ENCODE data around the gene CDCP2. TPM values are rescaled to one million over a fixed set of nuclear protein-coding genes. Genes with fewer than 3 reads are reported as not detected.

Gene CDCP2
- total RNA-seq, 6 experiments from 2014 or later: not detected

- no peaks in the 10 kb centered on the region for H3K4me1 Mint-ChIP-seq (ENCODE audit: low read depth)
Measured at GRCh38 chr1:54112705-54113368, 40.0 kb downstream of the CDCP2 start.

GRCh38 chr1:54112027-54112426 is 40.8 kb downstream of the CDCP2 start:
- Mint-ChIP-seq H3K27ac (no peak overlapping the region), H3K4me1 (ENCODE audit: low read depth) (peaks cover 3% of the 10 kb centered on the region; the same call in 1 of the 2 replicates), H3K36me3 (ENCODE audit: low read depth) (no peaks in the 10 kb centered on the region), H3K27me3 (ENCODE audit: insufficient read depth) (peaks cover 5% of the 10 kb centered on the region; the same call in 1 of the 2 replicates), H3K9me3 (no peaks in the 10 kb centered on the region), H3K4me3 (no peak overlapping the region)
- TF ChIP-seq, protein P1, sequence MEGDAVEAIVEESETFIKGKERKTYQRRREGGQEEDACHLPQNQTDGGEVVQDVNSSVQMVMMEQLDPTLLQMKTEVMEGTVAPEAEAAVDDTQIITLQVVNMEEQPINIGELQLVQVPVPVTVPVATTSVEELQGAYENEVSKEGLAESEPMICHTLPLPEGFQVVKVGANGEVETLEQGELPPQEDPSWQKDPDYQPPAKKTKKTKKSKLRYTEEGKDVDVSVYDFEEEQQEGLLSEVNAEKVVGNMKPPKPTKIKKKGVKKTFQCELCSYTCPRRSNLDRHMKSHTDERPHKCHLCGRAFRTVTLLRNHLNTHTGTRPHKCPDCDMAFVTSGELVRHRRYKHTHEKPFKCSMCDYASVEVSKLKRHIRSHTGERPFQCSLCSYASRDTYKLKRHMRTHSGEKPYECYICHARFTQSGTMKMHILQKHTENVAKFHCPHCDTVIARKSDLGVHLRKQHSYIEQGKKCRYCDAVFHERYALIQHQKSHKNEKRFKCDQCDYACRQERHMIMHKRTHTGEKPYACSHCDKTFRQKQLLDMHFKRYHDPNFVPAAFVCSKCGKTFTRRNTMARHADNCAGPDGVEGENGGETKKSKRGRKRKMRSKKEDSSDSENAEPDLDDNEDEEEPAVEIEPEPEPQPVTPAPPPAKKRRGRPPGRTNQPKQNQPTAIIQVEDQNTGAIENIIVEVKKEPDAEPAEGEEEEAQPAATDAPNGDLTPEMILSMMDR (IDR thresholded peaks at IDR 0.05): no peak
- DNase-seq: no peak

More at GRCh38 chr1:54112705-54113368, 40.0 kb downstream of the CDCP2 start:
- peaks cover 5% of the 10 kb centered on the region; the same call in 1 of the 2 replicates for H3K27me3 Mint-ChIP-seq (ENCODE audit: insufficient read depth)
- TF ChIP-seq, protein P1 (IDR thresholded peaks at IDR 0.05): no peak
- H3K27ac Mint-ChIP-seq: no peak overlapping the region
- H3K9me3 Mint-ChIP-seq: no peaks in the 10 kb centered on the region
- DNase-seq: no peak
- H3K36me3 Mint-ChIP-seq (ENCODE audit: low read depth): no peaks in the 10 kb centered on the region
- no peak overlapping the region for H3K4me3 Mint-ChIP-seq

DNA sequence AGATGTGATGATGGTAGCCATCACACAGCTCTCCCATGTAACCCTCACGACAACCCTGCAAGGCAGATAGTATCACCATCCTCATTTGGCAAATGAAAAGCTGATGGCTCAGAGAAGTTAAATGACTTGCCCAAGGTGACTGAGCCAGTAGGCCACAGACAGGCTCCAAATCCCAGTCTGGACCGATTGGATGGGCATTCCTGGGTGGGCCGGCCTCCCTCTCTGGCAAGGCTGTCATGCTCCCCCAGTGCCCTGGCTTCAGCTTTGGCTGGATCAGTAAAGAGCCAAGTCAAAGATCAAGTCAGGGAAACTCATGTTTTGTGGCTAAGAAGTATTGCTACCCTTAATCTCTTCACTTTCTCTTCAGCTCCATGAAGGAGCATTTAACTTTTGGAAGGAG is 41.2 kb downstream of the CDCP2 start:
- no peak for DNase-seq
- H3K4me1 Mint-ChIP-seq (ENCODE audit: low read depth): peaks cover 5% of the 10 kb centered on the region; the same call in 1 of the 2 replicates
- H3K4me3 Mint-ChIP-seq: no peak overlapping the region
- peaks cover 5% of the 10 kb centered on the region; the same call in 1 of the 2 replicates for H3K27me3 Mint-ChIP-seq (ENCODE audit: insufficient read depth)
- TF ChIP-seq, protein P1 (IDR thresholded peaks at IDR 0.05): no peak
- H3K27ac Mint-ChIP-seq: no peak overlapping the region
- no peaks in the 10 kb centered on the region for H3K36me3 Mint-ChIP-seq (ENCODE audit: low read depth)
- H3K9me3 Mint-ChIP-seq: no peaks in the 10 kb centered on the region

DNA sequence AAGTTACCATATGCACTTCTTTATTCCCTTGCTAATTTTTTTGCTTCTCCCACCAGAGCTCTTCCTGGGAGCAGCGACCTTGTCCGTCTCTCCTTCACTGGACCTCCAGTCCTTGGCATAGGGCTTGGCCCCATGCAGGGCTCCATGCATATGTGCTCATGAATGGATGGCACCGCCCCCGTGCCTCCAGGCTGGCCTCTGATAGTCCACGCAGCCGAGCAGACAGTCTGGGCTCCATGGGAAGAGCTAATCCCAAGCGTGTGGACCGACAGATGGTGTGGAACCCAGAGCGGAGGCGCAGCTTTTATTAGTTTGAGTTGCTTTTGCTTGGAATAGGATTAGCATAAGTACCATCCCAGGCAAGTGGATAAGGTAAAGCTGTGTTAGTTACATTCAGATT is 41.8 kb downstream of the CDCP2 start:
- no peaks in the 10 kb centered on the region for H3K9me3 Mint-ChIP-seq
- TF ChIP-seq, protein P1 (IDR thresholded peaks at IDR 0.05): no peak
- H3K27me3 Mint-ChIP-seq (ENCODE audit: insufficient read depth): peaks cover 5% of the 10 kb centered on the region; the same call in 1 of the 2 replicates
- peaks cover 5% of the 10 kb centered on the region; the same call in 1 of the 2 replicates for H3K4me1 Mint-ChIP-seq (ENCODE audit: low read depth)
- H3K4me3 Mint-ChIP-seq: no peak overlapping the region
- H3K27ac Mint-ChIP-seq: no peak overlapping the region
- DNase-seq: no peak
- H3K36me3 Mint-ChIP-seq (ENCODE audit: low read depth): no peaks in the 10 kb centered on the region

GRCh38 chr1:54109129-54110090 is 43.4 kb downstream of the CDCP2 start:
- no peaks in the 10 kb centered on the region for H3K9me3 Mint-ChIP-seq
- H3K4me1 Mint-ChIP-seq (ENCODE audit: low read depth): peaks cover 5% of the 10 kb centered on the region; the same call in 1 of the 2 replicates
- TF ChIP-seq, protein P1 (IDR thresholded peaks at IDR 0.05): no peak
- H3K4me3 Mint-ChIP-seq: no peak overlapping the region
- no peak overlapping the region for H3K27ac Mint-ChIP-seq
- no peaks in the 10 kb centered on the region for H3K36me3 Mint-ChIP-seq (ENCODE audit: low read depth)
- DNase-seq: no peak
- H3K27me3 Mint-ChIP-seq (ENCODE audit: insufficient read depth): peaks cover 5% of the 10 kb centered on the region; the same call in 1 of the 2 replicates
